Occipital lobe (tissue), 2 donors: ENCODE data around the gene EEF1AKMT2. TPM values are rescaled to one million over a fixed set of nuclear protein-coding genes. Genes with fewer than 3 reads are reported as not detected.
A peak's percentile ranks its signal among the peaks of the same experiment; 100 is the strongest.

Experiments used
- DNase-seq: peaks from one replicate; lab custom pipeline; 2025; lab: John Stamatoyannopoulos, UW
- total RNA-seq: library from RNA; depleted of rRNA; stranded (reverse); fragments of >200 nt; gene quantifications from one replicate; pipeline ENCODE4 v1.2.3, GENCODE V29; 2014

The EEF1AKMT2 gene
- total RNA-seq, 1 donor from 2014 or later, result 53.8 TPM

DNA sequence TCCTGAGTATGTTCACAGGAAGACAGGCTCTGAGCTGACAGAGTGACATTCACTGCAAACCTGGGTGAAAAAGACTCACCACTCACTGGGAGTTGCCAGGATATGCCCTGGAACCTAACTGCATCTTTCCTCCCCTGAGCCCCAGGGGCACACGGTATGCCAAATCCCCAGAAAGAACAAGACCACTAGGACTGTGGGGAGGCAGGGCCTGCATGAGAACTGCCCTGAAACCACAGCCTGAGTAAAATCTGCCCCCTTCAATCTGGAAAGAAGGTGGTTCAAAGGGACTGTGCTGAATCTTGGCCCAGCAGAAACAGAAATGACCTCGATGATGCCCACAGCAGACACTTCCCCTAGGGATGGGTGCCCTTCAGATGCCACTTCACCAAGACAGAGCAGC is 54.0 kb downstream of the EEF1AKMT2 start:
- no peak for DNase-seq

- no peak for DNase-seq
Measured at GRCh38 chr10:124737221-124737620, 54.5 kb downstream of the EEF1AKMT2 start.

DNA sequence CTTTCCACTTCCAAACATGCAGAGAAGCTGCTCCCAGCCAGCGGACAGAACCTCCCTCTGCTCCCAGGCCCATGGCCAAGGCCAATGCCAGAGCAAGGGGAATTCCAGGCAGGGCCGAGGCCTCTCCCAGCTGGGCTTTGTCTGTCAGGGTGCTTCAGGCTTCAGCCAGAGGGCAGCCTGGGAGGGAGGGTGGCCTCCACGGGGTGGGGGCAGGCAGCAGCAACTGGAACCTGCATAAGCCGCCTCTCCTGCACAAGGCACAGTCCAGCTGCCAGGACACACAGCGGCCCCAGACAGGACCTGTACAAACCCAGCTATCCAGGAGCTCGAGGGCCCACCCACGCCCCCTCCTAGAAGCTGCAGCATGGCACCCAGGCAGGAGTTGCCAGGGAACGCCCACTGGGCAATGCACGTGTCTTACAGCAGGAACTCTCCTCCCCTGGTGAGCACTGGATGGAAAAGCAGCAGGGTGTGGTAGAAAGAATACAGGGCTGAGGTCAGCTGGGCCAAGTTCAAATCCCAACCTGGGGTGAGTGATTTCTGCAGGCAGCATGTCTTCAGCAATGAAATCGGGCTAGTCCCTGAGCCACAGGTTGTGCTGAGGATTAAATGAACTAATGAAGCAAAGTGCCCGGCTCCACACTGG is 55.1 kb downstream of the EEF1AKMT2 start:
- DNase-seq, result peak; percentile 81

DNA sequence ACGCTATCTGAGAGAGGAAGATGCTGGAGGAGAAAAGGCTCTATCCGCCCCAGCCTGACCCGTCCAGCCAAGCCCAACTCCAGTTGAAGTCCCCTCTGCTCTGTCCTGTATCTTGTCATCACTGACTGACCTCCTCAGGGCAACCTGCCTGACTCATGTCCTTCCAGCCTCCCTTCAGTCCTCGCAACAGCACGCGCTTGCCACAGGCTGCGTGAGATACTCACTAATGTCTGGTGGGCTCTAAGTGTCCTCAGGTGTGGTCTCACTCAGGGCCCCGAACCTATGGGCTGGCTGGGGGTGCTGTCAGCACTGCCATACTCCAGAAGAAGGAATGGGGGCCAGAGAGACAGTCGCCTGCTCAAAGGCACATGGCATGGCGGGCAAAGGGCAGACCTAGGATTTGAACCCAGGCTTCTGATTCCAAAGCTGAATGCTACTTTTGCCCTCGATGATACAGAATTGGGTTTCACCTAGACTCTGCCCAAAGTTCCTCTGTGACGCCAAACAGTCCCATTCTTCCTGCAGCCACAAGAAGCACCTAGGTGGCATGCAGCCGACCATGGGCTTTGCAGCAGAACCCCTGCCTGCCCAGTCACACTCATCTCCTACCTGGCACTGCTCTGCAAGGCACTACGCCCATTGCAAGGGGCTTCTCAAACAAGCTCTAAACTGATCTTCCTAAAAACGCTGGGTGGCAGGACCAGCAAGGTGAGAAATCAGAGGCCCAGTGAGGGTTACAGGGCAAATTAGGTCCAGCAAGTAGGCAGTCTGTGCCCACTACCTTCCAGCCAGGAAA is 56.0 kb downstream of the EEF1AKMT2 start:
- no peak for DNase-seq

GRCh38 chr10:124734311-124735166 is 57.1 kb downstream of the EEF1AKMT2 start:
- no peak for DNase-seq

DNA sequence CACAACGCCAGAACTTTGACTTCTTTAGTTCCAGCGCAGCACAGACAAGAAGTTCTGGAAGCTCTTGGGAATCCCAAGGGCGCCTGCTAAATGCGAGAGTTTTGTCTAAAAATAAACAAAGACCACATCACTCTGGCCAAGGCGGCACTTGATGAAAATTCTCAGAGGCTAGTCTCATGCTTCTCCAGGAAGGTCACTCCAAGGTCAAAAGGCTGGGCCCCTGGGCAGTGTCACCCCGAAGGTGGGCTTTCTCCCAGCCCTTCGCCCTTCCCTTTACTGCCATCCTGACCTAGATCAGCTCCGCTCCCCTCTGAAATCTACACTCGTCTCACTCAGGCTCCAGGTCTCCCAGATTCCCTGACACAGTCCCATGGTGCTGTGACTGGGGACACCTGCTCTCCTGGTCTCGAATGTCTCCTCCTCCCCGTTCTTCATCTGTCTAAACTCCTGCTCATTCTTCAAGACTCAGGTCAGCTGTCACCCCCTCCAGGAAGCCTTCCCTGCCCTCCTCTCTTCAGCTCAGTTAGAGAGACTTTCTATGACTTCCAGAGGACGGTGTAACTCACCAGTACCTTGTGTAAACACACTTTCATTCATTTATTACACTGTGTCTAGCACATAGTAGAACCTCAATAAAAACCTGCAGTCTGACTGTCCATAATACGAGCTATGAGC is 58.0 kb downstream of the EEF1AKMT2 start:
- DNase-seq, result no peak

GRCh38 chr10:124732931-124733570 is 58.6 kb downstream of the EEF1AKMT2 start:
- peak; percentile 34 for DNase-seq

DNA sequence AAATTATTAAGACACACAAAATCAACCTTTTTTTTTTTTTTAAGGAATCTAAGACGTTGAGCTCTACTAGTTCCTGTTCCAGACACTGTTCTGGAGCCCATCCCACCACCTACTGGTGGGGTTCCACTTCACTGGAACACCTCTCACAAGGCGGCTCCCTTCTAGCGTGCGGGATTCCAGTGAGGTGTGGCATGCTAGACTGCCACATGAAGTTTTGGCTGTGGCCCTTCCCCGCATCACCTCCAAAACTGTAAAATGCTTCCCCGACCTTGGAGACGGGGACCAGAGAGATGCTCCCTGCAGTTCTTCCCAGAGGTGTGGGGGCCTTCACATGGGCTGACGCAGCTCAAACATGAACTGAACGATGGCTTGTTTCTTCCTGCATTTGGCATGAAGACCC is 60.1 kb downstream of the EEF1AKMT2 start:
- DNase-seq, result no peak

DNA sequence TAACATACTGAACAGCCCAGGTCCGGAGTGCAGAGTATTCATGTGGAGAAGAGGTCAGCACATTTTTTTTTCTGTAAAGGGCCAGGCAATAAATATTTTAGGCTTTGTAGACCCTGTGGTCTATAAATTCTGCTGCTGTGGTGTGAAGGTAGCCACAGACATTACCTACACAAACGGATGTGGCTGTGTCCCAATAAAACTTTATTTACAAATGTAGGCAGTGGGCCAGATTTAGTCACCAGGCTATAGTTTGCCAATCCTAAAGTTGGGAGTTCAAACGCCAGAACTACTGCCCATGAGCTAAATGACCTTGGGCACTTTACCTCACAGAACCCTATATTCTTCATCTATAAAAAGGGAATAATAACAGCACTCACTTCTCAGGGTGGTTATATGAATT is 60.9 kb downstream of the EEF1AKMT2 start:
- DNase-seq, result no peak

DNA sequence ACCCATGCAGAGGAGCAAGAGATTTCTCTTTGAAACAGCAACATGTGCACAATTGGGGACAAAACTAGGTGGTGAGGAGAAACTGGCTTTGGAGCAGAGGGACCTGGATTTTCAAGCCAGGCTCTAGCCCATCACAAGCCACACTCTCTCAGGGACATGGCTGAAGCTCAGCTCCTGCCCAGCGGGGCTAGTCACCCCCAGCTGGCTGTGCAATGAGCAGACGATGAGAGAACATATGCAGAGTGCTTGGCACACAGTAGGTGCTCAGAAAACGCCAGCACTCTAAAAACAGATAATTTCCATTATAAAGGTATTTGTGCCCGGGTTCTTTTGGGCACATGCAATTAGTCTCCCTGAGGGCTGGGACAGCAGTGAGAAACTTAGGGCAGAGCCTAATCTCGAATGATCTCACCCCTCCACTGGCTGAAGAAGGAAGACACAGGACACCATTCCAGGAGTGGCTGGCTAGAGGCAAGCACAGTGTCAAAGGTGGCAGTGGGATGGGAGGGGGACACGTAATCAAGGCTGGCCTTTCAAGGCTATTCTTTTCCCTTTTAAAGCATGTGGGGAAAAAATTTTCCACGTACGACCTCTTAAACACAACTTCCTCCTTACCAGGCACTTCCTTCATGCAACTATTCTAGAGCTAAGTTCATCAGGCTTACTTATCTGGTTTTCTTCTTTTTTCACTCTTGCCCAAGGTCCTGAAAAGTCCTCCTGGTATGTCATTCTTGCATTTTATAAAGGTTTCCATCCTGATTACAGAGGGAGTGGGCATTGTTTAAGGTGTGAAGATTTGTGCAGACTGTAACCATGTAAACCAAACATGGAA is 62.6 kb downstream of the EEF1AKMT2 start:
- DNase-seq, result no peak

DNA sequence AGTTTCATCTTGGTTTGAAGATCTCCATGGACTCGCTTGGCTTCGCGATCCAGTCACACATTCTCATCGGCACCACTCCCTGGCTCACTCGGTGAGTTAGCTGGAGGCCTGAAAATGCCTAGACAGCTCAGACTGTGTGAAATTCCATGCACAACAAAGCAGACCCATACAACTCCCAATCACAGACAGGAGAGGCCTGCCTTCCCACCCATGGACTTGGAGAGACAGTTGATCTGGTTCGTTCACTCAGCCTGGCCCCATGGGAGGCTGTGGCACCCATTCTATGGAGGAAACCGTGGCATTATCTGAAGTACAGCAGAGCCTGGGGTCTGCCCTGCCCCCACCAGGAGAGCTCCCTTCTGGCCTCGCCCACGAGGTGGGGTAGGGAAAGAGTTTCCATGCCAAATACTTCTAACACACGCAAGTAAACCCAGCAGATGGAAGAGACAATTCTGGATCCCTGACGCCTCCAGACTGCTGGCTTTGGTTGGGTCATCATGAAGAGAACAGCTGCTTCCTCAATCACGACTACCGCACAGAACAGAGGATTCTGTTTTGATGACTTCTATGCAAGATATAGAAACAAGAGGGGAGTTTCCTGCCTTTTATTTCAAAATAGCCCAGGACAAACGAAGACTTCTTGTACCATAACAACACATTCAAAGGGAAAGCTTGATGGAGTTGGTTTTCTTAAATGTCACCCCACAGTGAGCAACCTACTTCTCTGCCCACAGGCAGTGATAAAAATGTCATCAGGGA is 63.4 kb downstream of the EEF1AKMT2 start:
- DNase-seq, result peak; percentile 80

GRCh38 chr10:124727361-124727960 is 64.2 kb downstream of the EEF1AKMT2 start:
- no peak for DNase-seq

GRCh38 chr10:124725791-124726190 is 65.9 kb downstream of the EEF1AKMT2 start:
- no peak for DNase-seq

DNA sequence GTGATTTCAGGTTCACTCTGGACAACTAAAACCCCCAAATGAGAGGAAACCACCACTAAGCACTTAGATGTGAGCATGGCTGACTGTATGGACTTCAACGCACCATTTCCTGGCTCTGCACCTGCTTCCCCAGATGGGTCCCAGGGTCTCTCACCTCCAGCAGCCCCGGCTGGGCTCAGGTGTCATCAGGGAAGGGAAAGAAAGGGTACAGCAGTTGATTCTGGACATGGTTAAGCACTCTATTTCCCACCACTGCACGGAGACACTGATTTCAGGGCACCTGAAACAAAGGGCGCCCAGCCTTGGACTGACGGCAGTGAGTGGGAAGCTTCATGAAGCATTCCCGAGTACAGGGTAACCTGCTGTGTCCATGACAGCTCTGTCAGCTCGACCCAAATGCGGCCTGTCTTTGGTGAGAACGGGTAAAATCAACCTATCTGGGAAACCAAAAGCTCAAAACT is 66.5 kb downstream of the EEF1AKMT2 start:
- no peak for DNase-seq

GRCh38 chr10:124724279-124725027 is 67.2 kb downstream of the EEF1AKMT2 start:
- peak; percentile 85 for DNase-seq

GRCh38 chr10:124723826-124724225 is 67.9 kb downstream of the EEF1AKMT2 start:
- no peak for DNase-seq

DNA sequence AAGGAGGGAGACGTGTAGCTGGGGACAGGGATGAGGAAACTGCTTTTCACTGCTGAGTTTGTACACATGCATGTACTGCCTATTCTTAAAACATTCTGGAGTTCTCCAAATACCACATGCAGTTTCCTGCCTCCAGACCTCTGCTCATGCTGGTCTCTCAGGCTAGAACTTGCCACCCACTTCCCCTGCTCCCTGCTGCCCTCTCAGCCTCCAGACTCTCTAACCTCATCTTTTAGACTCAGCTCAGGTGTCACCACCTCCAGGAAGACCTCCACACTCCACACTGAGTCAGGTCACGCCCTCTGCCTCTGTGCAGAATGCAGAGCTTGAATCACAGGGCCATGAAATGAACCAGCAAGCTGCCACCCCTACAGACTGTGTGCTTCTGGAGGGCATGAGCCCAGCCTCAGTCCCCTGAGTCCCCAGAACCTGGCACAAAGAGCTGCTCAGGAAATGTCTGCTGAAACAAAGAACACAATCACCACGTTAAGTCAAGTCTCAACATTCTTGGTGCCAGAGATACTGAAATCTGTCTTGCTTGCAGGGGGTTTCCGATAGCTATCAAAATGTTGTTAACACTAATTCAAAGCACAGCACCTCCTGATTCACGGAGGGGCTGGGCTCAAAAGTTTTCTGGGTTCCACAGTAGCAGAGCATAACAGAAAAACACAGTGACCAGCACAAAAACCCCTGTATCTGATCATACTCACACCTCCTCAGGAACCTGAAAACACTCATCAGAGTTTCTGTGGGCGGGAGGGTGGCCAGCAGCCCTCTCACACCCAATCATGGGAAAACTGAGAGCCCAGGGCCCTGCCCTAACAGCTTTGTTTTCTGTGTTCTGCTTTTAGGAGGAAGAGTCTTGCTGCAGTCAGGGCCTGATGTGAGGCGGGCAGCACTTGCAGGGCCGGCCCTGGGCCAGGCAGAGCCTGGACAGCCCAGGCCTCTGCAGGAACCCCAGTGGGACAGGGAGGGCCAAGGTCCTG is 68.6 kb downstream of the EEF1AKMT2 start:
- no peak for DNase-seq
